Ishikawa (cell line): Measurements from ENCODE around the gene C18orf63.

Source experiments
- CEBPB ChIP-seq: IDR thresholded peaks from 2 replicates; pipeline ENCODE4 v1.6.1; 2012
- CREB1 ChIP-seq: IDR thresholded peaks from 2 replicates; pipeline ENCODE4 v1.6.1; 2012; ENCODE audit warnings: low read depth
- EGR1 ChIP-seq: IDR thresholded peaks from 2 replicates; pipeline ENCODE4 v1.6.1; 2012
- EP300 ChIP-seq: IDR thresholded peaks from 2 replicates; pipeline ENCODE4 v1.6.1; 2012; ENCODE audit warnings: borderline replicate concordance
- FOXM1 ChIP-seq: IDR thresholded peaks from 2 replicates; pipeline ENCODE4 v1.6.1; 2012; ENCODE audit warnings: low read depth, borderline replicate concordance
- MAX ChIP-seq: IDR thresholded peaks from 2 replicates; pipeline ENCODE4 v1.6.1; 2012
- NFIC ChIP-seq: IDR thresholded peaks from 2 replicates; pipeline ENCODE4 v1.6.1; 2012
- RAD21 ChIP-seq: IDR thresholded peaks from 2 replicates; pipeline ENCODE4 v1.6.1; 2012; ENCODE audit warnings: low read depth
- TAF1 ChIP-seq: IDR thresholded peaks from 2 replicates; pipeline ENCODE4 v1.6.1; 2012; ENCODE audit warnings: low read depth, mild to moderate bottlenecking
- TCF12 ChIP-seq: IDR thresholded peaks from 2 replicates; pipeline ENCODE4 v1.6.1; 2012; ENCODE audit warnings: low read depth
- TEAD4 ChIP-seq: IDR thresholded peaks from 2 replicates; pipeline ENCODE4 v1.6.1; 2012
- USF1 ChIP-seq: IDR thresholded peaks from 2 replicates; pipeline ENCODE4 v1.6.1; 2012
- YY1 ChIP-seq: IDR thresholded peaks from 2 replicates; pipeline ENCODE4 v1.6.1; 2012; ENCODE audit warnings: low read depth
- ZBTB7A ChIP-seq: IDR thresholded peaks from 2 replicates; pipeline ENCODE4 v1.6.1; 2012; ENCODE audit warnings: low read depth
- TF ChIP-seq, protein P1 (sequence below): IDR thresholded peaks from 2 replicates; pipeline ENCODE4 v1.6.1; 2012; ENCODE audit warnings: low read depth, mild to moderate bottlenecking

The C18orf63 gene

DNA sequence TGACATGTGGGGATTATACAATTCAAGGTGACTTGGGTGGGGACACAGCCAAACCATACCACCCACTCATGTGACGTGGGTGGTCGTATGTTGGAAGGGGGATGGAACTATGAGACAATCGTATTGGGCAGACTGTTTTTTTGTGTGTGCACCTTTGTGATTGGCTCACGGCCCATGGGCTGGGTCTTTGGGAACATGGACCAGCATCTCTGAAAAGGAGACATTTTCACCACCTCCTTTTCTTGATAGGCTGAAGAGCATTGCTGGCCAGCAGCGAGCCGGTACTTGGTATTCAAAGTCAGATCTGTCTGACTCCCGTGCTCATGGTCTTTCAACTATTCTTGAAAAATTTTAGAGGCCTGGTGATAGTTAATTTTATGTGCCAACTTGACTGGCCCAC is 79.4 kb downstream of the C18orf63 start:
- TF ChIP-seq TEAD4 (no peak), RAD21 (no peak), EGR1 (no peak), FOXM1 (no peak), NFIC (no peak), CEBPB (no peak), TAF1 (no peak), TCF12 (no peak), ZBTB7A (no peak), EP300 (no peak), YY1 (no peak)
- TF ChIP-seq, protein P1, sequence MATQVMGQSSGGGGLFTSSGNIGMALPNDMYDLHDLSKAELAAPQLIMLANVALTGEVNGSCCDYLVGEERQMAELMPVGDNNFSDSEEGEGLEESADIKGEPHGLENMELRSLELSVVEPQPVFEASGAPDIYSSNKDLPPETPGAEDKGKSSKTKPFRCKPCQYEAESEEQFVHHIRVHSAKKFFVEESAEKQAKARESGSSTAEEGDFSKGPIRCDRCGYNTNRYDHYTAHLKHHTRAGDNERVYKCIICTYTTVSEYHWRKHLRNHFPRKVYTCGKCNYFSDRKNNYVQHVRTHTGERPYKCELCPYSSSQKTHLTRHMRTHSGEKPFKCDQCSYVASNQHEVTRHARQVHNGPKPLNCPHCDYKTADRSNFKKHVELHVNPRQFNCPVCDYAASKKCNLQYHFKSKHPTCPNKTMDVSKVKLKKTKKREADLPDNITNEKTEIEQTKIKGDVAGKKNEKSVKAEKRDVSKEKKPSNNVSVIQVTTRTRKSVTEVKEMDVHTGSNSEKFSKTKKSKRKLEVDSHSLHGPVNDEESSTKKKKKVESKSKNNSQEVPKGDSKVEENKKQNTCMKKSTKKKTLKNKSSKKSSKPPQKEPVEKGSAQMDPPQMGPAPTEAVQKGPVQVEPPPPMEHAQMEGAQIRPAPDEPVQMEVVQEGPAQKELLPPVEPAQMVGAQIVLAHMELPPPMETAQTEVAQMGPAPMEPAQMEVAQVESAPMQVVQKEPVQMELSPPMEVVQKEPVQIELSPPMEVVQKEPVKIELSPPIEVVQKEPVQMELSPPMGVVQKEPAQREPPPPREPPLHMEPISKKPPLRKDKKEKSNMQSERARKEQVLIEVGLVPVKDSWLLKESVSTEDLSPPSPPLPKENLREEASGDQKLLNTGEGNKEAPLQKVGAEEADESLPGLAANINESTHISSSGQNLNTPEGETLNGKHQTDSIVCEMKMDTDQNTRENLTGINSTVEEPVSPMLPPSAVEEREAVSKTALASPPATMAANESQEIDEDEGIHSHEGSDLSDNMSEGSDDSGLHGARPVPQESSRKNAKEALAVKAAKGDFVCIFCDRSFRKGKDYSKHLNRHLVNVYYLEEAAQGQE: no peak

GRCh38 chr18:74395648-74396154 is 80.1 kb downstream of the C18orf63 start:
- TF ChIP-seq EP300 (no peak), EGR1 (no peak), CREB1 (no peak), YY1 (no peak), MAX (no peak), RAD21 (no peak), CEBPB (no peak), FOXM1 (no peak), TEAD4 (no peak), TCF12 (no peak), NFIC (no peak), USF1 (no peak), ZBTB7A (no peak), TAF1 (no peak)
- TF ChIP-seq, protein P1: no peak

GRCh38 chr18:74396171-74397169 is 80.8 kb downstream of the C18orf63 start:
- TF ChIP-seq ZBTB7A: no peak
- no peak for TF ChIP-seq RAD21
- TF ChIP-seq MAX: no peak
- no peak for TF ChIP-seq TAF1
- TF ChIP-seq YY1: no peak
- TF ChIP-seq NFIC: no peak
- no peak for TF ChIP-seq TCF12
- no peak for TF ChIP-seq EP300
- no peak for TF ChIP-seq USF1
- TF ChIP-seq CEBPB: no peak
- no peak for TF ChIP-seq FOXM1
- TF ChIP-seq, protein P1: no peak
- TF ChIP-seq TEAD4: no peak
- no peak for TF ChIP-seq EGR1

DNA sequence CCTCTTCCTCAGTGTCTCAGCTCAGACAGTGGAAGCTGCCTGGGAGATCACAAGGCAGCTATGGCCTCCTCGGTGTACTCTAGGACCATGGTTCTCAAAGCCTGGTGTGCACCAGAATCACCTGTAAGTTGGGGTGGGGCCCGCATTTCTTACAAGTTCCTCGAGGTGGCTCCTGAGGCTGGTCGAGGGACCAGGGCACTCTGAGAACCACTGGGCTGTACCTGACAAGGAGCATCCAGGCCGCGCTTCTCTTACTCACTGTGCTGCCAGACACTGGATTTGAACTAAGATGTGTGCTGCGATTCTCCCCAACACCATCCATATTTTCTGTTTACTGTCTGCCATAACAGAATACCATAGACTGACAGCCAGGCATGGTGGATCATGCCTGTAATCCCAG is 81.9 kb downstream of the C18orf63 start:
- no peak for TF ChIP-seq RAD21
